HG02885 (cell line): ENCODE measurements around the gene LCA5L.

Experiments
- ATAC-seq: cut with Tn5 transposase; IDR thresholded peaks from one replicate; pipeline ENCODE4 v1.9.1; 2021; ENCODE audit warnings: mild to moderate bottlenecking; ENCODE audit not compliant: unreplicated experiment, poor library complexity

The LCA5L gene

DNA sequence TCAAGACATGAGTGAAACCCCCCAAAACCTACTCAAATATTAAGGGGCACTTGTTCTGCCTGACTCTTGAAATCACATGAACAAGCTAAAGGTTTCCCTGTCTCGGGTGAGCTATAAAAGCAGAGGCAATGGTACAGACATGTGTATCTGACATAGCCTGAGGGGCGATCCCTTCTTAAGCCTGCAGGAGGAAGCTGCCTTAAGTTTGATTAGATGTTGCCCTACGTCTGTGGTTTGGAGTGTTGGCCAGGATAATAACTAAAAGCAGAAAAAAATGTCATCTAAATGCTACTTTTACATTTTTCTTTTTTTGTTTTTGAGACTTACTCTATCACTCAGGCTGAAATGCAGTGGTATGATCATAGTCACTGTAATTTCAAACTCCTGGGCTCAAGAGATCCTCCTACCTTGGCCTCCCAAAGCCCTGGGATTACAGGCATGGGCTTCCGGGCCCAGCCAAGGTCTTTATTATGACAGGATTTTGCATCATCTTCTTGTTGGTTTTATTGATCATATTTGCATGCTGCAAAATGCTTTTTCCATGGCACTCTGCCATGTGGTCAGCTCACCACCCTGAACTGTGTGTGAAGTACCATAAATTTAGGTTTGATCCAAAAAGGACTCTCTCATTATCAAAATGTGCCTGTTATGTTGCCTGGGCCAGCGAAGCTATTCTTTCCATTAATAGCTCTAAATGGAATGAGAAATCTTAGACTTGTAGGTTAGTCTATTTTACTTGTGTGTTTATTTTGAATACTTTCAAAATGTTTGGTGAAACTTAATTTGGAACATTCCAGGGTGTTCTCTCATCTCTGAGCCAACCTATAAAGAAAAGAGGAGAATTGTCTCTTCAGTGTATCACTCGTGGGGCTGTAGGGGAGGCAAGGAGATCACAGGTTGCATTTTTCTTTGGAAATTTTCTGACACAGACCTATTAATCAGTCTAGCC is 81.7 kb downstream of the LCA5L start:
- no peak for ATAC-seq

DNA sequence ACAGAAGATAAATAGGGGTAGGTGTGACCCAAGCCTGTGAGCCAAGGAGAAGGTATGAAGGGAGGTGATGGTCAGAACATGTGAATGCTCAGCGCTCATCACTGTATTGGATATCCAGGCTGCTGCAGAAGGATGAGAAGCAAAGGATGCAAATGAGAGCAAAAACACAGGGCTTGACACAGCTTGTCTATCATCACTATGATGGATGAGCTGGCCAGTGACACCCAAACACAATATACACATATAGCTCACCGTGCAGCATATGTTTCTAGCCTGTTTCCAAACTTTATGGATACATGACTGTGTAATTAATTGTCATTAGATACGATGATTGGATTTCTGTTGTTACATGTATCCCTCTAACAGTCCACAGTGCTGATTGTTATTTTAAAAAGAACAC is 82.8 kb downstream of the LCA5L start:
- ATAC-seq = no peak

DNA sequence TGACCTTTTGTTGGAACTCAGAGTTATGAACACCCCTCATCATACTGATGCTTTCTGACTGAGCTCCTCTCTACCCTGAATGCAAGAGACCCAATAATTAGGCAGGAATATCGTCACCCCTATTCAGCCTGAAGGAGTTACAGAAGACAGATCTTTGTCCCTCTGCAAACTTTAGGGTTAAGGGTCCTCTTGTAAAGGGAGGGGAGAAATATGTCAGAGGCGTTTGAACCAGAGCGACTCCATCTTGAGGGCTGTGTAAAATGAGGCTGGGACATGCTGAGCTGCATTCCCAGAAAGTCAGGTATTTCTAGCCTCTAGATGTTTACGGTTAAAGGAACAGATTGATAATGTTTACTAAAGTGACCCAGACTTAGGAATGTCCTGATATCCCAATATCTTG is 86.2 kb downstream of the LCA5L start:
- ATAC-seq = no peak
